Measurements from ENCODE around the gene PTPRU. TPM values are rescaled to one million over a fixed set of nuclear protein-coding genes. Genes with fewer than 3 reads are reported as not detected.
A peak's percentile ranks its signal among the peaks of the same experiment; 100 is the strongest.

The PTPRU gene
- total and polyA plus RNA-seq, 2 experiments from 2014 or later: 8.0 to 105 TPM

DNA sequence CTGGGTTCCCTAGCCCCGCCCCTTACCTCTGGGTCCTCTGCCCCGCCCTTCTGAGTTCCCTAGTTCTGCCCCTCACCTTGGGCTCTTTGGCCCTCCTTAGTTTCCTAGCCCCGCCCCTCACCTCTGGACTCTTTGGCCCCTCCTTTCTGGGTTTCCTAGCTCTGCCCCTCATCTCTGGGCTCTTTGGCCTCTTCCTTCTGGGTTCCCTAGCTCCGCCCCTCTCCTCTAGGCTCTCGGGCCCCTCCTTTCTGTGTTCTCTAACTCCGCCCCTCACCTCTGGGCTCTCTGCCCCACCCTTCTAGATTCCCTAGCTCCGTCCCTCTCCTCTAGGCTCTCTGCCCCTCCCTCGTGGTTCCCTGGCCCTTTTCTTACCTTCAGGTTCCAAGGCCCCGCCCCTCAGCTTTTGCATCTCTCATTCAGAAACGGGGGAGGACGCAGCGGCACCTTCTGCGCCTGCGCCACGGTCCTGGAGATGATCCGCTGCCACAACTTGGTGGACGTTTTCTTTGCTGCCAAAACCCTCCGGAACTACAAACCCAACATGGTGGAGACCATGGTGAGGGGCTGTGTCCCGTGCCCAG lies 88.5 kb downstream of the PTPRU start:
- peak overlapping the region; percentile 78; the same call in 1 of the 2 replicates for H3K27ac ChIP-seq (ENCODE audit: low read depth)

GRCh38 chr1:29325675-29326074 lies 89.4 kb downstream of the PTPRU start:
- H3K4me3 Mint-ChIP-seq: peak overlapping the region; percentile 72; the same call in 2 of the 3 replicates
- peak overlapping the region; percentile 41 for H3K4me3 ChIP-seq
- no peaks in the 10 kb centered on the region for H3K27me3 ChIP-seq (ENCODE audit: insufficient read depth)
- peaks cover 17% of the 10 kb centered on the region for H3K4me1 Mint-ChIP-seq
- H3K4me1 ChIP-seq (ENCODE audit: insufficient read depth): peaks cover 5% of the 10 kb centered on the region
- no peaks in the 10 kb centered on the region for H4K20me1 ChIP-seq (replicated peaks; ENCODE audit: insufficient read depth)
- no peaks in the 10 kb centered on the region for H3K79me2 ChIP-seq (replicated peaks; ENCODE audit: insufficient read depth)
- H3K9me3 Mint-ChIP-seq: no peaks in the 10 kb centered on the region
- no peaks in the 10 kb centered on the region for H3K36me3 ChIP-seq (ENCODE audit: insufficient read depth)
- H3K27ac ChIP-seq (ENCODE audit: low read depth): peak overlapping the region; percentile 78; the same call in 1 of the 2 replicates
- H3K27me3 Mint-ChIP-seq (ENCODE audit: insufficient read depth, low read depth, poor library complexity): peaks cover 8% of the 10 kb centered on the region
- ATAC-seq: peak; percentile 43
- no peak overlapping the region for H2AFZ ChIP-seq
- peaks cover 3% of the 10 kb centered on the region; the same call in 2 of the 3 replicates for H3K36me3 Mint-ChIP-seq (ENCODE audit: low read depth)
- H3K4me2 ChIP-seq: peak overlapping the region; percentile 72
- H3K9me2 ChIP-seq (ENCODE audit: insufficient read depth): no peaks in the 10 kb centered on the region
- no peak overlapping the region for H3K27ac Mint-ChIP-seq
- no peak for DNase-seq (ENCODE audit: low spot score)
- H3F3A ChIP-seq (replicated peaks; ENCODE audit: low read depth): no peaks in the 10 kb centered on the region
- no peak for TF ChIP-seq REST (IDR thresholded peaks at IDR 0.05; ENCODE audit: unreplicated experiment)
- no peak for TF ChIP-seq ZNF462 (CRISPR knock-in tag; IDR thresholded peaks at IDR 0.05)
- no peak for TF ChIP-seq EZH2phosphoT487 (IDR thresholded peaks at IDR 0.05; ENCODE audit: unreplicated experiment)
- no peak for TF ChIP-seq POLR2AphosphoS5 (IDR thresholded peaks at IDR 0.05; ENCODE audit: low read depth)
- TF ChIP-seq ETS1 (IDR thresholded peaks at IDR 0.05): no peak
- TF ChIP-seq, protein P1, sequence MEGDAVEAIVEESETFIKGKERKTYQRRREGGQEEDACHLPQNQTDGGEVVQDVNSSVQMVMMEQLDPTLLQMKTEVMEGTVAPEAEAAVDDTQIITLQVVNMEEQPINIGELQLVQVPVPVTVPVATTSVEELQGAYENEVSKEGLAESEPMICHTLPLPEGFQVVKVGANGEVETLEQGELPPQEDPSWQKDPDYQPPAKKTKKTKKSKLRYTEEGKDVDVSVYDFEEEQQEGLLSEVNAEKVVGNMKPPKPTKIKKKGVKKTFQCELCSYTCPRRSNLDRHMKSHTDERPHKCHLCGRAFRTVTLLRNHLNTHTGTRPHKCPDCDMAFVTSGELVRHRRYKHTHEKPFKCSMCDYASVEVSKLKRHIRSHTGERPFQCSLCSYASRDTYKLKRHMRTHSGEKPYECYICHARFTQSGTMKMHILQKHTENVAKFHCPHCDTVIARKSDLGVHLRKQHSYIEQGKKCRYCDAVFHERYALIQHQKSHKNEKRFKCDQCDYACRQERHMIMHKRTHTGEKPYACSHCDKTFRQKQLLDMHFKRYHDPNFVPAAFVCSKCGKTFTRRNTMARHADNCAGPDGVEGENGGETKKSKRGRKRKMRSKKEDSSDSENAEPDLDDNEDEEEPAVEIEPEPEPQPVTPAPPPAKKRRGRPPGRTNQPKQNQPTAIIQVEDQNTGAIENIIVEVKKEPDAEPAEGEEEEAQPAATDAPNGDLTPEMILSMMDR (conservative IDR thresholded peaks at IDR 0.05; ENCODE audit: low read depth in 2 of 2): no peak
- no peak for TF ChIP-seq STAT1 (IDR thresholded peaks at IDR 0.05; ENCODE audit: unreplicated experiment)

More for the DNA sequence above, 88.5 kb downstream of the PTPRU start:
- TF ChIP-seq POLR2AphosphoS5 (IDR thresholded peaks at IDR 0.05; ENCODE audit: low read depth) (peak; percentile 55), STAT1 (IDR thresholded peaks at IDR 0.05; ENCODE audit: unreplicated experiment) (no peak)
- Histone ChIP-seq H3K27me3 (ENCODE audit: insufficient read depth) (no peaks in the 10 kb centered on the region), H3K9me2 (ENCODE audit: insufficient read depth) (no peaks in the 10 kb centered on the region), H3K4me3 (peak overlapping the region; percentile 41), H3K4me2 (peak overlapping the region; percentile 72), H3F3A (replicated peaks; ENCODE audit: low read depth) (no peaks in the 10 kb centered on the region), H2AFZ (peak overlapping the region; percentile 23; the same call in 1 of the 2 replicates), H3K36me3 (ENCODE audit: insufficient read depth) (no peaks in the 10 kb centered on the region), H3K4me1 (ENCODE audit: insufficient read depth) (peaks cover 5% of the 10 kb centered on the region), H3K79me2 (replicated peaks; ENCODE audit: insufficient read depth) (no peaks in the 10 kb centered on the region), H4K20me1 (replicated peaks; ENCODE audit: insufficient read depth) (no peaks in the 10 kb centered on the region)
- peak overlapping the region; percentile 80 for H3K27ac Mint-ChIP-seq
- peaks cover 17% of the 10 kb centered on the region for H3K4me1 Mint-ChIP-seq
- H3K4me3 Mint-ChIP-seq: peak overlapping the region; percentile 72
- peak; percentile 90 for ATAC-seq
- DNase-seq (ENCODE audit: low spot score): peak; percentile 100
- peaks cover 6% of the 10 kb centered on the region; the same call in 2 of the 3 replicates for H3K36me3 Mint-ChIP-seq (ENCODE audit: low read depth)
- peaks cover 8% of the 10 kb centered on the region for H3K27me3 Mint-ChIP-seq (ENCODE audit: insufficient read depth, low read depth, poor library complexity)
- H3K9me3 Mint-ChIP-seq: no peaks in the 10 kb centered on the region

All from GM23338 (cell line).